ENCODE measurements around the gene TNFRSF8. TPM values are rescaled to one million over a fixed set of nuclear protein-coding genes. Genes with fewer than 3 reads are reported as not detected.

Gene TNFRSF8
- total and polyA plus RNA-seq, 9 of the 15 experiments (the other 6 are each of a cell fraction or from before 2014, with no cell fraction given): 3.5 to 38.4 (median 17.1) TPM

- H3K4me2 ChIP-seq (ENCODE audit: insufficient read depth, low read length): no peak overlapping the region
- H4K20me1 ChIP-seq (replicated peaks; ENCODE audit: control insufficient read depth, insufficient read depth, low read length): no peaks in the 10 kb centered on the region
- ATAC-seq: no peak
- TF ChIP-seq ZBTB12 (CRISPR knock-in tag; IDR thresholded peaks at IDR 0.05): no peak
- TF ChIP-seq, protein P1, sequence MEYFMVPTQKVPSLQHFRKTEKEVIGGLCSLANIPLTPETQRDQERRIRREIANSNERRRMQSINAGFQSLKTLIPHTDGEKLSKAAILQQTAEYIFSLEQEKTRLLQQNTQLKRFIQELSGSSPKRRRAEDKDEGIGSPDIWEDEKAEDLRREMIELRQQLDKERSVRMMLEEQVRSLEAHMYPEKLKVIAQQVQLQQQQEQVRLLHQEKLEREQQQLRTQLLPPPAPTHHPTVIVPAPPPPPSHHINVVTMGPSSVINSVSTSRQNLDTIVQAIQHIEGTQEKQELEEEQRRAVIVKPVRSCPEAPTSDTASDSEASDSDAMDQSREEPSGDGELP (CRISPR knock-in tag; IDR thresholded peaks at IDR 0.05; ENCODE audit: borderline replicate concordance): 0 out of 2 replicates have a peak, but pooled peaks have one; percentile 18
- 0 out of 2 replicates have a peak, but pooled peaks cover 3% of the 10 kb centered on the region for H3K9me3 ChIP-seq (replicated peaks; ENCODE audit: control insufficient read depth, insufficient read depth, low read depth, low read length)
- no peak for DNase-seq (ENCODE audit: extremely low read depth in 1 of 4, low spot score in 3 of 4)
- CTCF ChIA-PET (ENCODE audit: low intra/inter-chr PET ratio): no interaction called here
- no peak overlapping the region for H3K4me3 ChIP-seq
- H3K9me1 ChIP-seq (ENCODE audit: control insufficient read depth, insufficient read depth, low read length): no peaks in the 10 kb centered on the region
- peaks cover 26 to 28% of the 10 kb centered on the region in 2 experiments for H3K4me1 ChIP-seq (replicated peaks in 1 of 2; ENCODE audit: control insufficient read depth in 2 of 2, insufficient read depth in 2 of 2, low read length in 2 of 2)
- H3K9ac ChIP-seq (ENCODE audit: insufficient read depth in 1 of 2, low read depth in 2 of 2, low read length in 2 of 2): no peak overlapping the region
- BruUV-seq (replicated peaks): no TSS peak
- intact Hi-C loops (cut with micrococcal nuclease) (no loop called here), in situ Hi-C loops (cut with MboI) (no loop called here)
- H2AFZ ChIP-seq (ENCODE audit: low read depth, low read length): no peak overlapping the region
- WGBS (ENCODE audit: insufficient coverage, low coverage, missing lambda C conversion rate): 31% methylated on average over 3 of the region's 3 CpGs
- no peaks in the 10 kb centered on the region for H3K27me3 ChIP-seq (ENCODE audit: control insufficient read depth in 2 of 2, insufficient read depth in 2 of 2, low read length in 2 of 2)
- H3K36me3 ChIP-seq (ENCODE audit: control insufficient read depth, insufficient read depth, low read length): no peaks in the 10 kb centered on the region
- no peak for FAIRE-seq
- peaks cover 10% of the 10 kb centered on the region for H3K79me2 ChIP-seq (ENCODE audit: control insufficient read depth, insufficient read depth, low read length)
- POLR2A ChIA-PET: interaction anchor here (1.1 kb wide), 1 partner anchor 150 kb away, joined by 7 read pairs; no protein-coding TSS in a partner anchor
- H3K27ac ChIP-seq (ENCODE audit: extremely low read depth, low read depth, low read length): no peak overlapping the region
These were observed 3.9 kb upstream of the TNFRSF8 start for GRCh38 chr1:12059226-12059625.
